ENCODE results near the gene GIPC2.
"Not testable (repeated sequence)": the region's sequence is repeated elsewhere in the genome, so short reads cannot be mapped to it uniquely, and the experiment has no call there.

Gene GIPC2

GRCh38 chr1:78070210-78070609 lies 24.4 kb downstream of the GIPC2 start:
- DNase-seq: no peak

DNA sequence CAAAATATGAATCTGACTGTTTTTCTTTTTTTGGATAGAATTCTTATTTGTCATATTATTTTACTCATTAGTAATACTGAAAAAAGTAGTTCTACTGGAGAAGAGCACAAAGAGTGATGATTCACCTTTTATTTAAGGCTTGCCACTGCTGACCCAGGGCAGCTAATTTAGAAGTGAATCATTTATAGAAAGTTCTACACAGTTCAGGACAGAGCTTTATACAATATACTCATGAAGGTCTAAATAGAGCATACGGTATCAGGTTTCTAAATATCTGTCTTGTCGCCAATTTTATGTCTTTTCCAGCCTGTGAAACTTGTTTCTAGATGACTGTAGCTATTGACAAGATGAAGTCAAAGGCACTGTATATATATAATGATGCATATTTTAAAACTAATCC lies 25.0 kb downstream of the GIPC2 start:
- no peak for DNase-seq

DNA sequence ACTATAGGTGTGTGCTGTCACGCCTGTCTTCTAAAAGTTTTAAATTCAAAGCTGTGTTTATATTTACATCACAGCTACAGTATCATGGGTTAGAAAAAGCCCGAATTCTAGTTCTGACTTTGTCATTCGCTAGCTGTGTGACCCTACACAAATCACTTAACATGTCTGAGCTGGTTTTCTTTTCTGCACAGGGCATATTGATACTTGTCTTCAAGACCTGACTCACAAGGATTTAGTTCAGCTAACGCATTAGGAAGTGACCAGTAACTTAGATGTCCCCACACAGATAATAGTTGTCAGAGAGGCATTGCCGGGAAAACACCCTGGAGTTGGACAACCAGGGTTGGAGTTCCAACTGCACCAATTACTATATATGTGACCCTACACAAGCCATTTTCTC lies 25.9 kb downstream of the GIPC2 start:
- DNase-seq: no peak

DNA sequence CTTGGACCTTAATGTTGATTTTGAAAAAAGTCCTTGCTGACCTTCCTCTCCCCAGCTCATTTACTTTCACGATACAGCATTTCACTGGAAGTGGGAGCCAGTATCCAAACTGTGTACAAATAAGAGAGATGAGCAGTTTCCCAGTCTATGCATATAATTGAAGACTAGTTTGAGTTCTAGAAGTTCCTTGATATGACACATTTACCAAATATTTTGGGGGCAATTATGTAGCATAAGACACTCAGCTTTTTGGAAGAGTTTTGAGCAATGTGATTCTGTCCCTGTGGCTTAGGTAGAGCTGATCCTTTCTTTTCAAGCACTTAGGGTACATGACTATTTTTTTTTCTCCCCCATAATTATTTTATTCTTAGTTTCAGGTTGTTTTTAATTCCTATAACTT lies 26.4 kb downstream of the GIPC2 start:
- DNase-seq: no peak

GRCh38 chr1:78073441-78073840 lies 27.7 kb downstream of the GIPC2 start:
- DNase-seq: no peak

DNA sequence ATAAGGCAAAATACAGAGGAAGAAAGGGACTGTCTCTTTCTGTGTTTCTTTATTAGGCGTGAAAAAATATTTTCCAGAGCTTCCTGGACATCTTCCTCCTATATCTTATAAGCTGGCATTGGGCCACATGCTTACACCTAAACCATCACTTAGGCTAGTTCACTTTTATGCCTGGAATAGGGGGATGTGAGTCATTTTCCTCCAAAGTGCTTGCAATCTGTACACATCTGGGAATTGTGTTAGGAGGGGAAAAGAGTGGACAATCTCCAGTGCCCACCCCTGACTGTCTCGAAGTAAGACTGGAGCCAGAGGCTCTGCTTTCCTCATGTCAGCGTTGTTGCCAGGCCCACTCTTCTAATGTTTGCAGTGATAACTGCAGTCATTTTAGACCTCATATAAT lies 29.9 kb downstream of the GIPC2 start:
- DNase-seq: no peak

- no peak for DNase-seq
Measured at GRCh38 chr1:78078358-78078757, 32.6 kb downstream of the GIPC2 start.

- no peak for DNase-seq
Measured at GRCh38 chr1:78079580-78079979, 33.8 kb downstream of the GIPC2 start.

- DNase-seq: no peak
Measured at GRCh38 chr1:78080767-78081166, 35.0 kb downstream of the GIPC2 start.

DNA sequence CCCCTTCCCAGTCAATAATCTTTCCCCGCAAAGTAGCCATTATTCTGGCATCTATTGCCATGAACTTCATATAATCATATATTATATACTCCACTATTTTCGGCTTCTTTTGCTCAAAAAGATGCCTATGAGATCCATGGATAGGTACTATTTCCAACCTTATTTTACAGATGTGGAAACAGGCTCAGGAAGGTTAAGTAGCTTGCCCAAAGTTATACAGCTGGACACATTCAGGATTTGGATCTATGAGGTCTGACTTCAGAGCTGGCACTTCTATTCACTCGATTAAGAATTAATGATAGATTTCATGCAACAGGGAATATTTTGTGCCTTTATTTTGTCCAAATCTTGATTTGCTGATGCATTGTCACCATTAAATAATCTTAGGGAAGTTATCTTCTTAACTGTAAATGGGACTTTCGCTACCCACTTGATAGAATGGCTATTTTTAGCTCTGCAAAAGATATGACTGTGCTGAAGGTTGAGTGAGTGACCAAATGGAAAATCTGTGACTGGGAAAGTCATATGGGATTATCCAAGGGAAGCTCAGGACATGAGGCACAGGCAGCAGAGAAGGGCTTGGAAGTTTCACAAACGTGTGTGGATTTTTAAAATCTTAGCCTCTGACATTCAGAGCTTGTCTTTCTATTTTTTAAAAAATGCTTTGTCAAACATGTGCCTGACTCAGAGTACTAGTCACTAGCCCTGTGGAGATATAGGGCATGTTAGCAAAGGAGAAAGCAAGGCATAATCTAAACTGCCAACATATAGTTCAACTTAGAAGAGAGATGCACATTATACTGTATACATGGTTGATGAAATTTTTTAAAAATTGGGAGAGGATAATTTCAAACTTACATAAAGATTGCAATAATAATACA lies 36.5 kb downstream of the GIPC2 start:
- no peak for DNase-seq

GRCh38 chr1:78084639-78085038 lies 38.9 kb downstream of the GIPC2 start:
- DNase-seq: not testable (repeated sequence)

GRCh38 chr1:78086697-78087096 lies 40.9 kb downstream of the GIPC2 start:
- DNase-seq: no peak

DNA sequence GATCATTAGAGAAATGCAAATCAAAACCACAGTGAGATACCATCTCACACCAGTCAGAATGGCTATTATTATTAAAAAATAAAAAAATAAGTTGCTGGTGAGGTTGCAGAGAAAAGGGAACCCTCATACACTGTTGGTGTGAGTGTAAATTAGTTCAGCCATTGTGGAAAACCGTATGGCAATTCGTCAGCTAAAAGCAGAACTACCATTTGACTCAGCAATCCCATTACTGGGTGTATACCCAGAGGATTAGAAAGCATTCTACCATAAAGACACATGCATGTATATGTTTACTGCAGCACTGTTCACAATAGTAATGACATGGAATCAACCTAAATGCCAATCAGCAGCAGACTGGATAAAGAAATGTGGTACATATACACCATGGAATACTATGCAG lies 42.2 kb downstream of the GIPC2 start:
- no peak for DNase-seq

DNA sequence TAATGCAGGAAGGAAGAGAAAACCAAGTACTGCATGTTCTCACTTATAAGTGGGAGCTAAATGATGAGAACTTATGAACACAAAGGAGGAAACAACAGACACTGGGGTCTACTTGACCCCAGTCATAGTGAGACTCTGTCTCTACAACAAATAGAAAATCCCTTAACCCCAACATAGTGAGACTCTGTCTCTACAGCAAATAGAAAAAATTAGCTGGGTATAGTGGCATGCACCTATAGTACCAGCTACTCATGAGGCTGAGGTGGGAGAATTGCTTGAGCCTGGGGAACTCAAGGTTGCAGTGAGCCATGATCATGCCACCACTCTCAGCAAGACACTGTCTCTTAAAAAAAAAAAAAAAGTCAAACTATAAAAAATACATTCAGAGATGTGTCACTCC lies 42.7 kb downstream of the GIPC2 start:
- DNase-seq: no peak

DNA sequence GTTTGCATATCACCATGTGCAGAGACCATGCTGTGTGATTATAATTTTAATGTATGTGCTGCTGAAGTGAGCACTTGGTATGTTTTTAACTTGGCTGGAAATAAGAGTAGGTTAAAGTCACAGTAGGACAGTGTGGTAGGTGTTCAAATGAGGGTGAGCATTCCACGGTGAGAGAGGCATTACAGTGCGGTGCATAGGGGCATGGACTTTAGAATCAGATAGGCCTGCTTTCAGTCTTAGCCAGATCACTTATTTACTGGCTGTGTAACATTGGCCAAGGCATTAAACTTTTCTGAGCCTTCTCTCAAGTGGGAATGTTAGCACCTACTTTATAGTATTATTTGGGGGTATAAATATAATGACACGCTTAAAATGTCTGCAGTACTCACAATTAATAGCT lies 43.2 kb downstream of the GIPC2 start:
- no peak for DNase-seq

GRCh38 chr1:78090472-78091133 lies 44.8 kb downstream of the GIPC2 start:
- no peak for DNase-seq

DNA sequence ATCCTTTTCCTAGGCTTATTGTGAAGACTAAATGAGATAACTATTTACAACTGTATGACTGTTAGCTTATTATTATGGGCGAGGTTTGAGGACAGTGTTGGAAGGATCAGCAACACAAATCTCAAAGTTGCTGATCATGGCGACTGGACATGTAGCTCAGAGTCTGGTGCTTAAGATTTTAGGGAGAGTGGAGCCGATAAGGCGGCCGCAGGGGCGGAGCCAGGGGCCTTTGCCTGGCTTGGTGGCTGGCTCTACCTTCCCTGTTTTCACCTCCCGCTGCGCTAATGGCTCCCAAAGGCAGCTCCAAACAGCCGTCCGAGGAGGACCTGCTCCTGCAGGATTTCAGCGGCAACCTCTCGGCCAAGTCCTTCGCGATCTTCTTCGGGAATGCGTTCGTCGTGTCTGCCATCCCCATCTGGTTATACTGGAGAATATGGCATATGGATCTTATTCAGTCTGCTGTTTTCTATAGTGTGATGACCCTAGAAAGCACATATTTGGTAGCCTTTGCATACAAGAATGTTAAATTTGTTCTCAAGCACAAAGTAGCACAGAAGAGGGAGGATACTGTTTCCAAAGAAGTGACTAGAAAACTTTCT lies 45.5 kb downstream of the GIPC2 start:
- DNase-seq: no peak

DNA sequence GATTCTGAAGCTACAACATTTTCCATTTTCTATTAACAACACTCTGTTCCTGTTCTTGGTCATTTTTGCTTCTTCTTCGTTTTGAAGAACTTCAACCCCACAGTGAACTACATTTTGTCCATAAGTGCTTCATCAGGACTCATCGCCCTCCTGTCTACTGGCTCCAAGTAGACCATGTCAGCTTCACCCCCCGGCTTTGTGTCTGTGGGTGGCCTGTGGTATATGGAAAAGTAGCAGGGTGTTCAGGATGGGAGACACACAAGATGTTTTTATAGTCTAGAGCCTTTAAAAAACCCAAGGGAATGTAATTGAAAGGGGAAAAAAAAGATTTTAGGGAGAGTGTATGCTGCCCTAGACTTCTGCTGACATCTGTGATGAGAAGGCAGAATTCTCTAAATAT lies 46.1 kb downstream of the GIPC2 start:
- no peak for DNase-seq

- DNase-seq: no peak
Measured at GRCh38 chr1:78092643-78093042, 46.9 kb downstream of the GIPC2 start.

DNA sequence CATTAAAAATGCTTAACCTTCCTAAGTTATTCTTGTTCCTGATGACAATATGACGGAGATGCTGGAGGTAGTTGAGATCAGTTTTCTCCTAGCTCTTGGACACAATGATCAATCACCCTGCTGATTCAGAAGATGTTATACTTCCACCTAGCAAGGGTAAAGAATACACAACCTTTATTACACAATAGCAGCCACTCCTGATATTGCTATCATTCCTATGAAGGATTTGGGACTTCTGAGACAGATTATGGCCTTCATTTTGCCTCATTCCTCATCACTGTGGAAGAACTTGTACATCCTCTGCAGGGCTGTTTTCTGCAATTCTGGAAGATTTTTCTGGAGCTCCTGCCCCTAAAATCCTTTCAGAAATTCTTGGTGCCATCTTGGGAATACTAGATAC lies 47.8 kb downstream of the GIPC2 start:
- no peak for DNase-seq

- no peak for DNase-seq
Measured at GRCh38 chr1:78094639-78095038, 48.9 kb downstream of the GIPC2 start.

- DNase-seq: no peak
Measured at GRCh38 chr1:78095593-78095992, 49.8 kb downstream of the GIPC2 start.

- no peak for DNase-seq
Measured at GRCh38 chr1:78096017-78096416, 50.3 kb downstream of the GIPC2 start.

- DNase-seq: no peak
Measured at GRCh38 chr1:78096976-78097375, 51.2 kb downstream of the GIPC2 start.

All from activated T-cell treated with anti-CD3 and anti-CD28 coated beads, Interleukin-2, amount 50 U/mL, for 48 hours (primary cell).